ENCODE measurements around the gene EIF3F.
A peak's percentile ranks its signal among the peaks of the same experiment; 100 is the strongest.
"Not testable (repeated sequence)": the region's sequence is repeated elsewhere in the genome, so short reads cannot be mapped to it uniquely, and the experiment has no call there.

The EIF3F gene

GRCh38 chr11:7968686-7969085 is 18.5 kb upstream of the EIF3F start:
- H3K36me3 ChIP-seq (ENCODE audit: control insufficient read depth, low read depth, low read length), result no peaks in the 10 kb centered on the region
- H3K9me3 ChIP-seq (ENCODE audit: control insufficient read depth, low read depth, low read length), result no peaks in the 10 kb centered on the region
- no peak overlapping the region for H3K27ac ChIP-seq (ENCODE audit: low read length)
- H3K4me1 ChIP-seq (ENCODE audit: control insufficient read depth, low read depth, low read length), result peaks cover 9% of the 10 kb centered on the region
- no peaks in the 10 kb centered on the region for H3K27me3 ChIP-seq (ENCODE audit: control insufficient read depth, insufficient read depth, low read length)
- H3K4me3 ChIP-seq (ENCODE audit: low read length), result no peak overlapping the region
- no peak overlapping the region for H3K9ac ChIP-seq (ENCODE audit: low read length)

GRCh38 chr11:7969756-7970646 is 17.1 kb upstream of the EIF3F start:
- no peak overlapping the region for H3K27ac ChIP-seq (ENCODE audit: low read length)
- H3K4me3 ChIP-seq (ENCODE audit: low read length), result no peak overlapping the region
- no peak overlapping the region for H3K9ac ChIP-seq (ENCODE audit: low read length)
- H3K9me3 ChIP-seq (ENCODE audit: control insufficient read depth, low read depth, low read length), result no peaks in the 10 kb centered on the region
- H3K36me3 ChIP-seq (ENCODE audit: control insufficient read depth, low read depth, low read length), result no peaks in the 10 kb centered on the region
- H3K27me3 ChIP-seq (ENCODE audit: control insufficient read depth, insufficient read depth, low read length), result no peaks in the 10 kb centered on the region
- peaks cover 9% of the 10 kb centered on the region for H3K4me1 ChIP-seq (ENCODE audit: control insufficient read depth, low read depth, low read length)

- H3K4me3 ChIP-seq (ENCODE audit: low read length), result no peak overlapping the region
- no peaks in the 10 kb centered on the region for H3K27me3 ChIP-seq (ENCODE audit: control insufficient read depth, insufficient read depth, low read length)
- no peak overlapping the region for H3K9ac ChIP-seq (ENCODE audit: low read length)
- H3K9me3 ChIP-seq (ENCODE audit: control insufficient read depth, low read depth, low read length), result no peaks in the 10 kb centered on the region
- no peaks in the 10 kb centered on the region for H3K36me3 ChIP-seq (ENCODE audit: control insufficient read depth, low read depth, low read length)
- no peak overlapping the region for H3K27ac ChIP-seq (ENCODE audit: low read length)
- peaks cover 6% of the 10 kb centered on the region for H3K4me1 ChIP-seq (ENCODE audit: control insufficient read depth, low read depth, low read length)
These were observed 15.3 kb upstream of the EIF3F start for GRCh38 chr11:7971846-7972245.

- Histone ChIP-seq H3K4me3 (ENCODE audit: low read length) (no peak overlapping the region), H3K9ac (ENCODE audit: low read length) (no peak overlapping the region), H3K36me3 (ENCODE audit: control insufficient read depth, low read depth, low read length) (no peaks in the 10 kb centered on the region), H3K4me1 (ENCODE audit: control insufficient read depth, low read depth, low read length) (peaks cover 10% of the 10 kb centered on the region), H3K27me3 (ENCODE audit: control insufficient read depth, insufficient read depth, low read length) (no peaks in the 10 kb centered on the region), H3K9me3 (ENCODE audit: control insufficient read depth, low read depth, low read length) (no peaks in the 10 kb centered on the region), H3K27ac (ENCODE audit: low read length) (no peak overlapping the region)
These were observed 14.1 kb upstream of the EIF3F start for GRCh38 chr11:7973011-7973410.

GRCh38 chr11:7974668-7975067 is 12.5 kb upstream of the EIF3F start:
- Histone ChIP-seq H3K36me3 (ENCODE audit: control insufficient read depth, low read depth, low read length) (no peaks in the 10 kb centered on the region), H3K4me3 (ENCODE audit: low read length) (no peak overlapping the region), H3K9me3 (ENCODE audit: control insufficient read depth, low read depth, low read length) (no peaks in the 10 kb centered on the region), H3K27ac (ENCODE audit: low read length) (no peak overlapping the region), H3K27me3 (ENCODE audit: control insufficient read depth, insufficient read depth, low read length) (no peaks in the 10 kb centered on the region), H3K9ac (ENCODE audit: low read length) (no peak overlapping the region), H3K4me1 (ENCODE audit: control insufficient read depth, low read depth, low read length) (peaks cover 10% of the 10 kb centered on the region)

GRCh38 chr11:7977232-7977917 is 9.8 kb upstream of the EIF3F start:
- Histone ChIP-seq H3K36me3 (ENCODE audit: control insufficient read depth, low read depth, low read length) (no peaks in the 10 kb centered on the region), H3K4me1 (ENCODE audit: control insufficient read depth, low read depth, low read length) (peaks cover 5% of the 10 kb centered on the region), H3K9ac (ENCODE audit: low read length) (no peak overlapping the region), H3K27ac (ENCODE audit: low read length) (no peak overlapping the region), H3K27me3 (ENCODE audit: control insufficient read depth, insufficient read depth, low read length) (no peaks in the 10 kb centered on the region), H3K4me3 (ENCODE audit: low read length) (no peak overlapping the region), H3K9me3 (ENCODE audit: control insufficient read depth, low read depth, low read length) (no peaks in the 10 kb centered on the region)

- Histone ChIP-seq H3K36me3 (ENCODE audit: control insufficient read depth, low read depth, low read length) (no peaks in the 10 kb centered on the region), H3K27me3 (ENCODE audit: control insufficient read depth, insufficient read depth, low read length) (no peaks in the 10 kb centered on the region), H3K9ac (ENCODE audit: low read length) (no peak overlapping the region), H3K9me3 (ENCODE audit: control insufficient read depth, low read depth, low read length) (no peaks in the 10 kb centered on the region), H3K4me3 (ENCODE audit: low read length) (no peak overlapping the region), H3K4me1 (ENCODE audit: control insufficient read depth, low read depth, low read length) (peaks cover 5% of the 10 kb centered on the region), H3K27ac (ENCODE audit: low read length) (no peak overlapping the region)
These were observed 5.4 kb upstream of the EIF3F start for GRCh38 chr11:7981619-7982157.

- H3K4me3 ChIP-seq (ENCODE audit: low read length), result no peak overlapping the region
- H3K9me3 ChIP-seq (ENCODE audit: control insufficient read depth, low read depth, low read length), result no peaks in the 10 kb centered on the region
- no peaks in the 10 kb centered on the region for H3K36me3 ChIP-seq (ENCODE audit: control insufficient read depth, low read depth, low read length)
- H3K4me1 ChIP-seq (ENCODE audit: control insufficient read depth, low read depth, low read length), result peaks cover under 1% of the 10 kb centered on the region
- no peak overlapping the region for H3K9ac ChIP-seq (ENCODE audit: low read length)
- no peaks in the 10 kb centered on the region for H3K27me3 ChIP-seq (ENCODE audit: control insufficient read depth, insufficient read depth, low read length)
- H3K27ac ChIP-seq (ENCODE audit: low read length), result no peak overlapping the region
These were observed 4.5 kb upstream of the EIF3F start for GRCh38 chr11:7982582-7983119.

GRCh38 chr11:7983832-7984590 is 3.1 kb upstream of the EIF3F start:
- no peaks in the 10 kb centered on the region for H3K9me3 ChIP-seq (ENCODE audit: control insufficient read depth, low read depth, low read length)
- H3K36me3 ChIP-seq (ENCODE audit: control insufficient read depth, low read depth, low read length), result peaks cover 3% of the 10 kb centered on the region
- no peak overlapping the region for H3K9ac ChIP-seq (ENCODE audit: low read length)
- H3K27ac ChIP-seq (ENCODE audit: low read length), result no peak overlapping the region
- no peaks in the 10 kb centered on the region for H3K27me3 ChIP-seq (ENCODE audit: control insufficient read depth, insufficient read depth, low read length)
- H3K4me3 ChIP-seq (ENCODE audit: low read length), result no peak overlapping the region
- H3K4me1 ChIP-seq (ENCODE audit: control insufficient read depth, low read depth, low read length), result peaks cover 6% of the 10 kb centered on the region

GRCh38 chr11:7987560-7987883 is 385 bp downstream of the EIF3F start:
- not testable (repeated sequence) for H3K9me3 ChIP-seq (ENCODE audit: control insufficient read depth, low read depth, low read length); H3K27ac ChIP-seq (ENCODE audit: low read length); H3K27me3 ChIP-seq (ENCODE audit: control insufficient read depth, insufficient read depth, low read length); H3K4me1 ChIP-seq (ENCODE audit: control insufficient read depth, low read depth, low read length)
- H3K9ac ChIP-seq (ENCODE audit: low read length), result peak overlapping the region; percentile 81
- peak overlapping the region; percentile 93 for H3K4me3 ChIP-seq (ENCODE audit: low read length)
- peaks cover 22% of the 10 kb centered on the region for H3K36me3 ChIP-seq (ENCODE audit: control insufficient read depth, low read depth, low read length)

- Histone ChIP-seq H3K9ac (ENCODE audit: low read length) (no peak overlapping the region), H3K27me3 (ENCODE audit: control insufficient read depth, insufficient read depth, low read length) (no peaks in the 10 kb centered on the region), H3K27ac (ENCODE audit: low read length) (no peak overlapping the region), H3K4me1 (ENCODE audit: control insufficient read depth, low read depth, low read length) (no peaks in the 10 kb centered on the region), H3K4me3 (ENCODE audit: low read length) (no peak overlapping the region), H3K36me3 (ENCODE audit: control insufficient read depth, low read depth, low read length) (peaks cover 73% of the 10 kb centered on the region), H3K9me3 (ENCODE audit: control insufficient read depth, low read depth, low read length) (no peaks in the 10 kb centered on the region)
These were observed 7.6 kb downstream of the EIF3F start for GRCh38 chr11:7994581-7995278.
